DMS153 treated with DMSO at 0.1 percent for 48 hours (cell line): ENCODE results near the gene LATS2.

Source experiments
- DNase-seq: peaks from one replicate; lab custom pipeline; 2025; ENCODE audit not compliant: unreplicated experiment; lab: John Stamatoyannopoulos, UW

Gene LATS2

DNA sequence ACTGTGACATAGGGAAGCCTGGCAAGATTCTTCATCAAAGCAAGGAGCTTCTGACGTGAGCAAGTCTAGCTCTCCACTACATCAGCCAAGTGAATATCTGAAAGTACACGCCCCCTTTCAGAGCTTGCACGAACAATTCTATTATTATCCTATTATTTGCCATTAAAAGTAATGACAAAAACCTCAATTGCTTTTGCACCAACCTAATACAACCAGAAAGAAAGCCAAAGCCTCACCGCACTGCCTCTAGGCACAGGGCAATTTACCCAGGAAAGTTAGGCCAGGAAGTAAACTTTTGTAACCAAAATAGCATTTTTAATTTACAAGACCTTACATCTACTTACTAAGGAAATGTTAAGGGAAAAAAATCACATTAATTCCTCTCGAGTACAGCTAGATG lies 41.2 kb downstream of the LATS2 start:
- DNase-seq: no peak

GRCh38 chr13:21018220-21018619 lies 43.2 kb downstream of the LATS2 start:
- DNase-seq: no peak

DNA sequence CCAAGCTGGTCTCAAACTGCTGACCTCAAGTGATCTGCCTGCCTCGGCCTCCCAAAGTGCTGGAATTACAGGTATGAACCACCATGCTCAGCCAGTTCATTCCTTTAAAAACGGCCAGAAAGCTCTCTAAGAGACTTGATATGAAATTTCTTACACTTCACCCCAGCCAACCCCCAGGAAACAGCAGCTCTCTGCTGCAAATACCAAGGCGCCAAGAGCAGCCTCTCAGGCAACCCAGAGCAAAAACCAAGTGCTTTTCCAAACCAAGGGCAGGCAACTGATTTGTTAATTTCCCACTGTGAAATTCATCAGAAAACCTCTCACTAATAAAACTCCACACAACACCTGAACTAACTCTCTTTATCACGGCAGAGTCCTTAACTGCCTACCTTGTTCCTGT lies 44.9 kb downstream of the LATS2 start:
- no peak for DNase-seq

GRCh38 chr13:21015284-21015683 lies 46.1 kb downstream of the LATS2 start:
- no peak for DNase-seq

GRCh38 chr13:21014502-21015170 lies 46.8 kb downstream of the LATS2 start:
- DNase-seq: no peak

DNA sequence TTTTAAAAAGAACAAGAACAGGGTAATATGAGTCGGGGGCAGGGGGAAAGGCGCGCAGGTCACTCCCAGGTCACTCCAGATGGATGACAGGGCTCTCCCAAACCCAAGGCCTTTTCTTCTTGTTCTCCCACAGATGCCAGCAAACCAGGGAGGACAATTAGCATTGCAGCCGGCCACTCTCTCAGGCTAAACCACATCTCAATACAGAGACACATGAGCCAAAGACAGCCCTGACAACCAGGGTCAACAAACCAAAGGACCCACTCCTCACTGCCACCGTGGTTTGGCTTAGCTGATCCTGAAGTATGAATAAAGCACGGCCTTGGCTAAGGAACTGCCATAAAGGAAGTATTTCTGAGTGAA lies 47.3 kb downstream of the LATS2 start:
- DNase-seq: no peak

DNA sequence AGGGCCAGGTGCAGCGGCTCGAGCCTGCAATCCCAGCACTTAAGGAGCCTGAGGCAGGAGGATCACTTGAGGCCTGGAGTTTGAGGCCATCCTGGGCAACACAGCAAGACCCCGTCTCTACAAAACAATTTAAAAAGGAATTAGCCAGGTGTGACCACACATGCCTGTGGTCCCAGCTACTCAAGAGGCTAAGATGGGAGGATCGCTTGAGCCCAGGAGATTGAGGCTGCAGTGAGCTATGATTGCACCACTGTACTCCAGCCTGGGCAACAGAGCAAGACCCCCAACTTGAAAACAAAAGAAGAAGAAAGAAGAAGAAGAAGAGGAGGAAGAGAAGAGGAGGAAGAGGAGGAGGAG lies 47.7 kb downstream of the LATS2 start:
- DNase-seq: no peak

- DNase-seq: no peak
These were observed 48.3 kb downstream of the LATS2 start for GRCh38 chr13:21012841-21013681.

DNA sequence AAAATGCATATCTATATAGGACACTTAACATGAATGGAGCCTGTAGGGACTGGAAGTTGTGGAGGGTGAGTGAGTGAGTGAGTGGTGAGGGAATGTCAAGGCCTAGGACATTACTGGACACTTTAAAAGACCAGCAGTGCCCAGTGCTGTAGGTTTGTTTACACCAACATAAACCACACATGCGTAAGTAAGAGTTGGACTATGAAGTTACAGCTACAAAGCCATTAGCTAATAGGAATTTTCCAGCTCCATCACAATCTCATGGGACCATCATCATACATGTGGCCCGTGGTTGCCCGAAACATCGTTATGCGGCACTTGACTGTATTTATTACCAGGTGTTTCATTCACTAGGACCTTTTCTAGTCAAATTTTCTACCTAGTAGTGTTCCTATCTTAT lies 49.2 kb downstream of the LATS2 start:
- DNase-seq: no peak

DNA sequence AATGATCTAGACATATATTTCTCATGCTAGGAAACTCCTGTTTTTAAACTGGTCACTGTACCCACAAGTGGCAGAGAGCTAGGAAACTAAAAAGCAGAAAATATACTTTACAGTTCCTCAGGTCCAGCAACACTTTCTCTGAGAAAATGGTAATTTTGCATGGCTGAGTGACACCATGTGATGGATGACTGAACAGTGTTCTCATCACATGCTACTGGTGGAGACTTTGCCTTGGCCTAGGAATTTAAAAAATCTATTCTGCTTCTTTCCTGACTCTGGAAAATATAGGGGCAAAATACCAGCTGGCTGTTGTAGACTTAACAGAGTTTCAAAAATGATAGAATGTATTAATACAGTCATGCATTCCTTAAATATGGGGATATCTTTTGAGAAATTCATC lies 50.0 kb downstream of the LATS2 start:
- DNase-seq: no peak

DNA sequence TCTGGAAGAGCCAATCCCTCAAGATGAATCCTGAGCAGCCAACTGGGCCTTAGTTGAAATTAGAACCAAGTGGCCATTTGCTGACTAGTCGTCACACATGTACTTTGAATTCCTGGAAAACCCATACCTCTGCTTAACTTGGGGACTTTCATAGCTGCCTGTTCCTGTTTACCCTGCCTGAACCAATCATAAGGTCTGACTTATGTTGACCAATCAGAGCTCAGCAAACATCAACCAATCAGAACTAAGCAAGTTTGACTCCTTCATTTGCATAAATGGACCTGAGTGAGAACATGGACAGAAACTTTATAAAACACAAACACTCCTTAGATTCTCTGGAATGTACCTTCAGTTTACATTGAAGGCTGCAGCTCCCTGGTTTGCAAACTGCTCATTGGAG lies 50.8 kb downstream of the LATS2 start:
- DNase-seq: no peak

GRCh38 chr13:21009036-21009435 lies 52.4 kb downstream of the LATS2 start:
- no peak for DNase-seq

GRCh38 chr13:21008026-21008425 lies 53.4 kb downstream of the LATS2 start:
- DNase-seq: no peak

DNA sequence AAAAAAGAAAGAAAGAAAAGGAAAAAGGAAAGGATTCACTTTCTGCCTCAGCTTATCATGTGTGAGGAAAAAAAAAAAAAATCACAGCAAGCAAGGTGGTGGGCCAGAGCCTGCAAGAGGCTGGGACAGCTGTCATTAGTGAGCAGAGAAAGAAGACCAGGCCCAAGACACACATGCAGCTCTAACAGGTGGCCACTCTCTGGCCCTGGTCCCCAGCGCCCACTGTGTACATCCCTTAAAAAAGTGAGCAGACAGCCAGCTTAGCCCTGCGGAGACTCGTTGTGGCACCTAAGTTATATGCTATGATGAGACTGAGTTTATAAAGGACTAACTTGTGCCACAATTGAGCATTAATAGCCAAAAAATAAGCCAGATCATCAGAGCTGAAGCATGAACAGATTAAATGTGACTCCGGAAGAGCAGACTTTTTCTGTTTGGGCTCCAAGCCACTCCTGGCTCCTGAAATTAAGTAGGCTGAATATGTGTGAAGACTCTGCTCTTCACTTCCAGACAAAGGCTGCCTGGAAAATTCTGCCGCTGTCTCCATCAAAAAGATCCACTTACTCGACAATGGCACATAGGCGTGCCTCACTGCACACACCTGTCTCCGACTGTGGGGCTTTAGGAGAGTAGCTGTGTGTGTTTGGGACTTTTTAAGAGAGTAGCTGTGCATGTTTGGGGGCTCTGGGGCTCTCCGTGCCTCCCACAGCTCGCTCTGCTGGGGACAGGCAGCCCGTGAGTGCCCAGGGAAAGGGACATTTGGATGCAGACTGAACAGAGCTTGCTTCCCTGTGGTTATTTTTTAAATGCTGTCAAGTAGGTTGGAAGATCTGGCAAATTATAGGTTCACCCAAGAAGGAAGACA lies 55.0 kb downstream of the LATS2 start:
- no peak for DNase-seq

DNA sequence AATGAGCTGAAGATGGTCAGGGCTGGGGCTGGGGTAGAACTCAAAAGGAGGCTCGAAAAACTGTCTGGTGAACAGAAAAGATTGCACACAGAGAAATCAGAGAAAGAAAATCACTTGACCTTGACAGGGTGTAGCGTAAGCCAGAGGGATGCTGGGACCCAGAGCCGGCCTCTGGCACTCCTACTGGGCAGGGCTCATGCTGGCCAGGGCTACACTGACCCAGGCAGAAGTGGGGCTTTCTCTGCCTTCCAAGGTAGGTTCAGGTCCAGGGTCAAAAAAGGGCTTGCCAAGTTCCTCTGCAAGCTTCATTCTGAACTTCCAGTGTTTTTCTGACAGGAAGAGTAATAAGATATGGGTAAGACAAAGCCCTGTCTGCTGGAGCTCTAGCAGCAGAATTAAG lies 56.2 kb downstream of the LATS2 start:
- DNase-seq: no peak

- DNase-seq: no peak
These were observed 59.9 kb downstream of the LATS2 start for GRCh38 chr13:21001471-21001870.

DNA sequence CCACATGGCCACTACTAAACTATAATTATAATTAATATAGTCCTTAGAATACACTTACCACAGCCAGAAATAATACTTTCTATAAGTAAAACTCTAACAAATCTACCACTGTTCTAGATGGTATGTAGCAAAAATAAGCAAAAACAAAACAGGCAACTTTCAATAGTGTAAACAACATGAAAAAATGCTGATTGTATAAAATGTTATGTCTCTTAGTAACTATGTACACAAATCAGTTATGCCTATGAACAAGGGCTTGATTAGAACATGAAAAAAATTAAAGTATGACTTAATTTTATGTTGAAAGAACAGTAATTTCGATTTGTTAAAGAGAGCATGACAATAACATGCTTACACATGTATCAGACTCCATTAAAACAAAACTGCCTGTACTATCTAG lies 60.7 kb downstream of the LATS2 start:
- DNase-seq: no peak

- DNase-seq: no peak
These were observed 62.6 kb downstream of the LATS2 start for GRCh38 chr13:20998649-20999415.

GRCh38 chr13:20997301-20998161 lies 63.9 kb downstream of the LATS2 start:
- DNase-seq: no peak

- no peak for DNase-seq
These were observed 66.0 kb downstream of the LATS2 start for GRCh38 chr13:20995245-20995838.
